HCT116 (cell line): ENCODE measurements around the gene OLFML2A. TPM values are rescaled to one million over a fixed set of nuclear protein-coding genes. Genes with fewer than 3 reads are reported as not detected.

Source experiments
- ATAC-seq: fragments of 200-7000 bp; cut with Tn5 transposase; 2 replicates; pipeline ENCODE4 v1.9.1; 2020; ENCODE audit warnings: mild to moderate bottlenecking, moderate library complexity
- BruUV-seq: library from RNA; stranded (reverse); fragments of 400-500 nt; replicated peaks from 2 replicates; lab custom pipeline; 2021; lab: Mats Ljungman, UMichigan
- CTCF ChIA-PET: fragments of 300-600 bp; sonication (Branson Sonifier 250); formaldehyde crosslinking; loops from one replicate; lab custom pipeline; 2021; ENCODE audit warnings: antibody characterized with exemption; lab: Charles Lee
- POLR2A ChIA-PET: fragments of 300-600, 350-600 bp; sonication (Branson Sonifier 250); formaldehyde crosslinking; loops from one replicate; lab custom pipeline; 2021; ENCODE audit warnings: antibody characterized with exemption; lab: Charles Lee
- RAD21 ChIA-PET, 2 experiments: fragments of 300-600 bp; sonication (Branson Sonifier 250); formaldehyde crosslinking; loops; one replicate each; lab custom pipeline; 2023; ENCODE audit warnings: low total read pairs in 2 of 2; ENCODE audit not compliant: uncharacterized antibody in 2 of 2, unreplicated experiment in 2 of 2, low non-redundant PET in 1 of 2; lab: Charles Lee
- DNase-seq: peaks from one replicate; pipeline ENCODE4 v3.0.0-alpha.2; 2010; ENCODE audit warnings: low read depth, low spot score
- H2AFZ ChIP-seq: fragments of 200-600 bp; shearing (Covaris generic), sonication (generic); 2 replicates; pipeline ENCODE4 v1.6.1; 2017; ENCODE audit warnings: low read depth, mixed run types, mixed read lengths, antibody characterized with exemption, low read length; ENCODE audit not compliant: poor library complexity, severe bottlenecking
- H3K27ac ChIP-seq: 2 replicates; pipeline ENCODE4 v1.5.1; 2012; ENCODE audit warnings: low read depth, low read length
- H3K27me3 ChIP-seq: fragments of 200-600 bp; sonication (generic); 2 replicates; pipeline ENCODE4 v1.6.1; 2016; ENCODE audit warnings: mixed run types, low read length, mixed read lengths; ENCODE audit not compliant: insufficient read depth
- H3K36me3 ChIP-seq, 2 experiments: fragments of 200-500 bp in 1 of 2; fragments of 200-600 bp in 1 of 2; sonication (Bioruptor generic) in 1 of 2; sonication (generic) in 1 of 2; 2 replicates each; pipeline versions ENCODE4 v1.5.1 to v1.6.1; 2014 to 2016; ENCODE audit warnings: low read length in 2 of 2, inconsistent platforms in 1 of 2, mixed read lengths in 1 of 2, mixed run types in 1 of 2; ENCODE audit not compliant: insufficient read depth in 2 of 2, control insufficient read depth in 1 of 2
- H3K4me1 ChIP-seq, 2 experiments: fragments of 200-600 bp in 1 of 2; sonication (generic) in 1 of 2; 2 replicates each; pipeline versions ENCODE4 v1.5.1 to v1.6.1; 2012 to 2017; ENCODE audit warnings: low read length in 2 of 2, inconsistent platforms in 1 of 2, mild to moderate bottlenecking in 1 of 2, mixed read lengths in 1 of 2, mixed run types in 1 of 2, moderate library complexity in 1 of 2; ENCODE audit not compliant: insufficient read depth in 2 of 2, control insufficient read depth in 1 of 2
- H3K4me2 ChIP-seq: fragments of 200-600 bp; sonication (generic); 2 replicates; pipeline ENCODE4 v1.6.1; 2017; ENCODE audit warnings: mixed run types, low read length, mixed read lengths
- H3K4me3 ChIP-seq, 2 experiments: fragments of 200-600 bp in 1 of 2; sonication (generic) in 1 of 2; replicated peaks in 1 of 2; 2 replicates each; pipeline ENCODE4 v1.5.1; 2011 to 2016; ENCODE audit warnings: low read length in 2 of 2, control low read depth in 1 of 2, low read depth in 1 of 2, mild to moderate bottlenecking in 1 of 2, mixed read lengths in 1 of 2, mixed run types in 1 of 2
- H3K79me2 ChIP-seq: fragments of 200-600 bp; sonication (generic); 2 replicates; pipeline ENCODE4 v1.6.1; 2017; ENCODE audit warnings: mild to moderate bottlenecking, mixed run types, low read length, moderate library complexity, mixed read lengths; ENCODE audit not compliant: insufficient read depth
- H3K9ac ChIP-seq: fragments of 200-600 bp; sonication (generic); 2 replicates; pipeline ENCODE4 v1.6.1; 2016; ENCODE audit warnings: low read length, mixed read lengths
- H3K9me2 ChIP-seq: fragments of 200-600 bp; sonication (generic), shearing (Covaris generic); 2 replicates; pipeline ENCODE4 v1.6.1; 2017; ENCODE audit warnings: mixed run types, mild to moderate bottlenecking, moderate library complexity; ENCODE audit not compliant: insufficient read depth
- H3K9me3 ChIP-seq, 2 experiments: fragments of 200-500 bp in 1 of 2; fragments of 200-600 bp in 1 of 2; sonication (Bioruptor generic) in 1 of 2; sonication (generic) in 1 of 2; 2 replicates each; pipeline ENCODE4 v1.6.1; 2014 to 2017; ENCODE audit warnings: low read length in 2 of 2, mixed read lengths in 2 of 2, inconsistent platforms in 1 of 2, low read depth in 1 of 2, mild to moderate bottlenecking in 1 of 2, mixed run types in 1 of 2, moderate library complexity in 1 of 2; ENCODE audit not compliant: control insufficient read depth in 1 of 2, insufficient read depth in 1 of 2
- H4K20me1 ChIP-seq: fragments of 200-600 bp; sonication (generic), shearing (Covaris generic); 2 replicates; pipeline ENCODE4 v1.6.1; 2017; ENCODE audit warnings: mixed run types, mild to moderate bottlenecking, moderate library complexity; ENCODE audit not compliant: insufficient read depth
- ELF1 ChIP-seq: IDR thresholded peaks from 2 replicates; pipeline ENCODE4 v1.6.1; 2012; ENCODE audit warnings: low read depth, borderline replicate concordance
- EZH2phosphoT487 ChIP-seq: fragments of 200-600 bp; IDR thresholded peaks from 2 replicates; pipeline ENCODE4 v1.6.1; 2018; ENCODE audit warnings: antibody characterized with exemption, borderline replicate concordance
- REST ChIP-seq: IDR thresholded peaks from 2 replicates; pipeline ENCODE4 v1.6.1; 2012; ENCODE audit warnings: low read depth
- SIN3A ChIP-seq: IDR thresholded peaks from 2 replicates; pipeline ENCODE4 v1.6.1; 2012; ENCODE audit warnings: low read depth
- ZBTB33 ChIP-seq: IDR thresholded peaks from 2 replicates; pipeline ENCODE4 v1.6.1; 2011; ENCODE audit warnings: mild to moderate bottlenecking, low read length, moderate library complexity; ENCODE audit not compliant: insufficient replicate concordance; ENCODE audit errors: extremely low read depth
- intact Hi-C: fragments of 100-400 bp; cut with micrococcal nuclease; formaldehyde crosslinking; loops from 2 replicates; pipeline ENCODE4 v1.10.0; 2022
- total RNA-seq: library from RNA; stranded (reverse); gene quantifications from one replicate; pipeline ENCODE4 v1.2.1, GENCODE V29; 2021; ENCODE audit not compliant: unreplicated experiment

OLFML2A gene
- total RNA-seq, 1 experiment from 2014 or later = 6.3 TPM

DNA sequence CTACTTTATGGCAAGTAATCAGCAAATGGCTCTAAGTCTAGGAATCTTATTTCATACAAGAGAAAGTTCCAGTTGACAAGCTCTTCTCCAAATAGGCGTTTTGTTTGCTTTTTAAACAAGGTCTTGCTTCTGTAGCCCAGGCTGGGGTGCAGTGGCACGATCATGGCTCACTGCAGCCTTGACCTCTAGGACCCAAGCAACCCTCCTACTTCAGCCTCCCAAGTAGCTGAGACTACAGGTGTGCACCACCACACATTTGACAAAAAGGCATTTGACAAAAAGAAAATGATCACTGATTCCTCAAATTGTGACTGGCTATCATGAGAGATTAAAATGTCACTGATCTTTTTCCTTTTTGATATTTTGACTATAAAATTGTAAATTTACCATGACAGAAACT, 37.6 kb upstream of the OLFML2A start:
- intact Hi-C loops = no loop called here
- Histone ChIP-seq H3K79me2 (peaks cover 68% of the 10 kb centered on the region), H3K36me3 (no peaks in the 10 kb centered on the region), H3K9ac (no peak overlapping the region), H4K20me1 (no peaks in the 10 kb centered on the region), H3K4me1 (peaks cover 41 to 43% of the 10 kb centered on the region in 2 experiments), H2AFZ (no peak overlapping the region), H3K4me2 (no peak overlapping the region), H3K27ac (no peak overlapping the region), H3K9me3 (no peaks in the 10 kb centered on the region), H3K27me3 (no peaks in the 10 kb centered on the region), H3K4me3 (no peak overlapping the region), H3K9me2 (no peaks in the 10 kb centered on the region)
- DNase-seq = no peak
- ChIA-PET CTCF (no interaction called here), POLR2A (no interaction called here), RAD21 (no interaction called here)
- no peak for ATAC-seq
- no peak for TF ChIP-seq SIN3A
- TF ChIP-seq EZH2phosphoT487 = no peak
- TF ChIP-seq ELF1 = no peak
- TF ChIP-seq REST = no peak
- TF ChIP-seq ZBTB33 = no peak
- no TSS peak for BruUV-seq
